GM12874 (cell line): ENCODE results near the gene CHST5.

Source experiments
- CTCF ChIP-seq: IDR thresholded peaks from 2 replicates; pipeline ENCODE4 v1.5.1; 2011; ENCODE audit warnings: low read depth, mild to moderate bottlenecking, control low read depth, low read length, moderate library complexity; ENCODE audit not compliant: insufficient read depth

The CHST5 gene

GRCh38 chr16:75482434-75483205, 53.3 kb downstream of the CHST5 start:
- no peak for TF ChIP-seq CTCF

GRCh38 chr16:75481475-75481874, 54.4 kb downstream of the CHST5 start:
- TF ChIP-seq CTCF, result no peak

GRCh38 chr16:75479421-75479990, 56.4 kb downstream of the CHST5 start:
- TF ChIP-seq CTCF, result no peak
